ENCODE results near the gene ATP12A.

ATP12A gene

DNA sequence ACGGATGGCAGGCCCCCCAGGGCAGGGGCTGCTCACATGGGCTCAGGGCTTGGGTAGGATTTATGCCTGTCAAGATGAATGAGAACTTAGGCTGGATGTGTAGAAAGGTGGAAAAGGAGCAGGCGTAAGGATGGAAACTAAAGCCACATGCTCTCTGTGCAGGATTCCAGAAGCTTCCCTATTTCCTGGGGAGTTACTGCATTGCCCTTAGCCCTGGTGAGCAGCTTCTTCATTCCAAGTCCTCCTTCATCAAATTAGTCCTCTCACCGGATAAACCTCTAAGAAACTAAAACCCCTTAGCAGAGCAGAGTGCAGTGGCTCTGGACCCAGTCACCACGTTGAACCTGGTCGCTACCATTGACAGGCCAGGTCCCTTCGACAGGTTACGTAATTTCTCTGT lies 7.4 kb downstream of the ATP12A start:
- DNase-seq = no peak

DNA sequence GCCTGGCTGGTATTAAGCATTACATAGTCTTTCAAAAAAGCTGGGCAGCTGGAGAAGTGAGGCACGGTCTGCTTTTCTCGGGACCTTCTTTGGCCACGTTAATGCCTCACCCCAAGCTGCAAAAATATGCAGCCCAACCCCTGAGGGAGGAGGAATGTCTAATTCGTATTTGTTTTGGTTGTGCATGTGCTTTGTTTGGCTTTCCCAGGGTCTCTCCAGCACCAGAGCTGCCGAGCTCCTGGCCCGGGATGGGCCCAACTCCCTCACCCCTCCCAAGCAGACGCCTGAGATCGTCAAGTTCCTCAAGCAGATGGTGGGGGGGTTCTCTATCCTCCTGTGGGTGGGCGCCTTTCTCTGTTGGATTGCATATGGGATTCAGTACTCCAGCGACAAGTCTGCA lies 7.9 kb downstream of the ATP12A start:
- no peak for DNase-seq

DNA sequence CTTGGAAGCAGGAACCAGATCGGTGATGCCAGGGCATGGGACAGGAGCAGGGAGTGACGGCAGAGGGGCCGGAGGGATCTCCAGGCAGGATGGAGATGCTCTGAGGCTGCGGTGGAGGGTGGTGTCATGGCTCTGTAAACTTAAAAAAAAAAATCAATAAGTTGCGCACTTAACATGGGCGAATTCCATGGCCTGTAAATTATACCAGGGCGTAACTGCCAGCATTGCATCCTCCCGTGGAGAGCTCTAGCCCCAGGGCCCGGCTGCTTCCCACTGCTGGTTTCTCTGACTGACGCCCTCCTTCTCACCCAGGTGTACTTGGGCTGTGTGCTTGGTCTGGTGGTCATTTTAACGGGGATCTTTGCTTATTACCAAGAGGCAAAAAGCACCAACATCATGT lies 8.7 kb downstream of the ATP12A start:
- DNase-seq = no peak

DNA sequence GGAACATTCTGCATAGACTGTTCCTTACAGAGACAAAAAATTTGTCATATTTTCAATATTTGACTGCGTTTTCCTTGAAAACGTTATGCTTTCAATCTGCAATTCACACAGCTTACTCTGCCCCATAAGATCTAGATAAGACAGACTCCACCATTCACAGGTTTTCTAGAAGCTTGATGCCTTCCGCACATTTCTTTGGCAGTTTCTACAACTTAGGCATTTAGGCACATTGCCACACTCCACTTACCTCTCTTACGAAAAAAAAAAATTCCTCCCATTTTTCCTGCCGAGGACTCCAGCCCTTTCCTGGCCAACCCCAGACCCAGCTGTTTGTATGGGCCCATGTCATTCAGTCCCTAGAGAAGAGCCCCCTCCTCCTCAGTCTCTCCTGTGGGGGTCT lies 11.2 kb downstream of the ATP12A start:
- DNase-seq = no peak

DNA sequence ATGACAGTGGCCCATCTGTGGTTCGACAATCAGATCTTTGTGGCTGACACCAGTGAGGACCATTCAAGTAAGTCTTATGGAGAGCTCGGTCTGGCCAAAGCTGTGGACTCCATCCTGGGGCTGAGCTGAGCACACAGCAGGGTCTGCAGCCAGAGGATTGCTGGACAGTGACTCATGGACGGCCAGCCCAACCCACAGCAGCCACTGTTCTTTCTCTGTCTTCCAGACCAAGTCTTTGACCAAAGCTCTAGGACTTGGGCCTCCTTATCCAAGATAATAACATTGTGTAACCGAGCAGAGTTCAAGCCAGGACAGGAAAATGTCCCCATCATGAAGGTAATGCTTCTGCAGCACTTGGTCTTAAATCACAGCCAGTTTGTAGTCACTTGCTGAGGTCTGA lies 12.4 kb downstream of the ATP12A start:
- DNase-seq = no peak

DNA sequence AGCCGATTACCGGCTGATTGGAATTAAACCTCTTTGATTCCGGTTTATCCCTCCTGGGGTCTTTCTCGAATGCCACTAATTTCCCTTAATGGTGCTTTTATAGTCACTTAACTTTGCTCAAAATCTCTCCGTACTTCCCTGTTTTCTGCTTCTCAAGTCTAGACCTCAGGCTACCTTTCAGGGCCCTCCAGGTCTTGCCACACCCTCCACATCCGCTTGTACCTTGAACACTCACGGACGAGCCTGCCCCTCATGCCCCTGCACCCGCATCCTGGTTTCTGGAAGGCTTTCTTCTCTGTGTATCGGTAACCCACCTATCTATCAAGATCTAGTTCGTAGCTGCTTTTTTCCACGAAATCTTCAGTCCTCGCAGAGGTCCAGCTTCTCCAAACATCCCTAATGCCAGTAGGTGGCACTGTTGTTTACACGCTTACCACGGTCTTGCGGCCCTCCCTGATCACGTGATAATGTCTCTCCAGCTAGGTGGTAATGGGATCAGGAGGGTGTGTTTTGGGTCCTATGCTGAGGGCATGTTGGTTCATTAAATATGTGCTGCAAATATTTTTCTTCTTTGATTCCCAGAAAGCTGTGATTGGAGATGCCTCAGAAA lies 13.8 kb downstream of the ATP12A start:
- no peak for DNase-seq

DNA sequence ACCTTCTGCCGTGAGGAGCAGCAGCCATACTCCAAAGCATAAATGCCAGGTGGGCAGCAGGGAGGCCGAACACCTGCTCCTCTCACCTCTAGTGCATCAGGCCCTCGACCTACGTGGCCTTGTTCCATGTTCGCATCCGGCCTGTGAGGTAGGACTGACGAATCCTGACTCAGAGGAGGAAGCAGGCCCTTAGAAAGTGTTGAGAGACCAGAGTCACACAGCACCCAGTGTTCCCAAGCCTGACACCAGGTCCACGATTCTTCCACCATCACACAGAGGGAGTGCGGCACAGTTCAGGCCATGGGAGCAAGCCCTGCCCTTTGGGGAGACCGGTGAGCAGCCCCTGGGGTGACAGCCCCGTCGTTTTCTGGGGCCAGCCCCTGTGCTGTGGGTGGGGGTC lies 14.7 kb downstream of the ATP12A start:
- DNase-seq = no peak

DNA sequence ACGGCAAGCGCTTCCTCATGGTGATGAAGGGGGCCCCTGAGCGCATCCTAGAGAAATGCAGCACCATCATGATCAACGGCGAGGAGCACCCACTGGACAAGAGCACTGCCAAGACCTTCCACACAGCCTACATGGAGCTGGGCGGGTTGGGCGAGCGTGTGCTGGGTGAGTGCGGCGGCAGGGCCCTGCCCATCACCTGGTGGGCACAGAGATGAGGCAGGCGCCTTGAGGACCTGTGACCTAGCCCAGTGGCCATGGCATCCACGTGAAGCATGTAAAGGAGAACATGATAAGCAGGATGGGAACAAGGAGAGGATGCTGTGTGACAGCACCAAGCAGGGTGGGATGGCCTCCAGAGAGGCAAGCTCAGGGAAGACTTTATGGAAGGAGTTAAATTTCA lies 18.5 kb downstream of the ATP12A start:
- no peak for DNase-seq

DNA sequence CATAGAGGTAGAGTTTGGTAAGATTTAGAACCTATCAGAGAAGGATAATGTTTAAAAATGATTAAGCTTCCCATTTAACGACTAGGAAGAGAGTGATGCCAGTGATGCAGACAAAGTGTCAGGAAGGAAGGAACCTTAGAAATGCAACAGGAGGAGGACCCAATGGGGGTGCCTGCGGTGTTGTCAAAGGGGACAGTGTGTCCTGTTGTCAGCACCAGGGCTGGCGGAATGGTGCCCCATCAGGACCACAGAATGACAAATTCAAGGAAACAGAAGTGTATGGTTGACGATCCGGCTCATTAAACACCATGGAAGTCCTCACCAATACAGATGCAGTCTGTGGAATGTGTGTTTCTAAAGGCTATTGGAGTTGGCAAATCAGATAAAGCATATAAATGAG lies 19.3 kb downstream of the ATP12A start:
- no peak for DNase-seq

DNA sequence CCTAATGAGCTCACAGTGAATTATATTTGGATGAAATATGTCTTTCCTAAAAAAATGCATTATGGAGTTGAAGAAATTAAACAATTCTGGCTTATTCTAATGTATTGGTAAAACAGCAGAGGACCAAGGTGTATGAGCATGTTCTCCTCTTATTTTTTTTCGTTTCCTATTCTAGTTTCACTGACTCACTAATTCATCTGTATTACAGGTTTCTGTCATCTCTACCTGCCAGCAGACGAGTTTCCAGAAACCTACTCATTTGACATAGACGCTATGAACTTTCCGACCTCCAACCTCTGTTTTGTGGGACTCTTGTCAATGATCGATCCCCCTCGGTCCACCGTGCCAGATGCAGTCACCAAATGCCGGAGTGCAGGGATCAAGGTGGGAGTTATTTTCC lies 20.3 kb downstream of the ATP12A start:
- DNase-seq = no peak

DNA sequence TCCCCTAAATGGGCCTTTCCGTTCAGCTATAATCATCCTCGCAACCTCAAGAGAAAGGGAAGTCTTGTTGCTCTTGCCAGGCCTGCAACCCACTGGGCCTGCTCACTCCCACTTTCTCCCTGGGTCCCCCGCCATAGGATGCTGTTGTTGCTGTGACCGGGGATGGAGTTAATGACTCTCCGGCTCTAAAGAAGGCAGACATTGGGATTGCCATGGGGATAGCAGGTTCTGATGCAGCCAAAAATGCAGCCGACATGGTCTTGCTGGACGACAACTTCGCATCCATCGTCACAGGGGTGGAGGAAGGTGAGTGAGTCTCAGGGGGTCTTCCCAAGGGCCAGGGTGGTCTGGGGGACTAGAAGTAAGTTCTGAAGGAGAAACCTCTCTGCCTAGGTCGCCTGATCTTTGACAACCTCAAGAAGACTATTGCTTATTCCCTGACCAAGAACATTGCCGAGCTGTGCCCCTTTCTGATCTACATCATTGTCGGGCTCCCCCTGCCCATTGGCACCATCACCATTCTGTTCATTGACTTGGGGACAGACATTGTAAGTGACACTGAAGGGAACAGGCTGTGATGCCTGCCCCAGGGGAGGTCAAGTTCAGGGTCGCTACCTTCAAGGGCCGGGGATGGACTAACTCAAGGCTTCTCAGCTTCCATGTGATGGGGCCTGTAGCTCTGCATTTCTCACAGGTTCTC lies 26.8 kb downstream of the ATP12A start:
- DNase-seq = no peak

DNA sequence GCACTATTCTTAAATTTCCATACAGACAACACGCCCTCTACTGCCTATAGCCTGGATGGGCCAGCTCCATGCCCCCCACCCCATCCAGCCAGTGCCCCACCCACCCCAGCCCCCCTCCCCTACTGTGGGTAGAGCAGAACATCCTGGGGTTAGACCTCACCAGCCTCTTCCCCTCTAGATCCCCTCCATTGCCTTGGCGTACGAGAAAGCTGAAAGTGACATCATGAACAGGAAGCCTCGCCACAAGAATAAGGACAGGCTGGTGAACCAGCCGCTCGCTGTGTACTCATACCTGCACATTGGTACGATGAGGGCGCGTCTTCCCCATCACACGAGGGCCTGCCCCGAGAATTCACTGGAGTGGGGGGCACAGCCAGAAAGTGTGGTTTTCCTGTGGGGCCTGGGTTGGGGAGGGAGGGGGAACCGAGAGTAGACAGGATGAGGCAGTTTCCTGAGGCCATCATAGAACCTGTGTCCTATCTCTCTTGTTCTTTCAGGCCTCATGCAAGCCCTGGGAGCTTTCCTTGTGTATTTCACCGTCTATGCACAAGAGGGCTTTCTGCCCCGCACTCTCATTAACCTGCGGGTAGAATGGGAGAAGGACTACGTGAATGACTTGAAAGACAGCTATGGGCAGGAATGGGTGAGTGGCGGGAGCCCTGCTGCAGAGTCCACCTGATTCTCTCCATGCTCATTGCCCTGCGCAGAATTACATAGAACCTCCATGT lies 29.1 kb downstream of the ATP12A start:
- DNase-seq = no peak

DNA sequence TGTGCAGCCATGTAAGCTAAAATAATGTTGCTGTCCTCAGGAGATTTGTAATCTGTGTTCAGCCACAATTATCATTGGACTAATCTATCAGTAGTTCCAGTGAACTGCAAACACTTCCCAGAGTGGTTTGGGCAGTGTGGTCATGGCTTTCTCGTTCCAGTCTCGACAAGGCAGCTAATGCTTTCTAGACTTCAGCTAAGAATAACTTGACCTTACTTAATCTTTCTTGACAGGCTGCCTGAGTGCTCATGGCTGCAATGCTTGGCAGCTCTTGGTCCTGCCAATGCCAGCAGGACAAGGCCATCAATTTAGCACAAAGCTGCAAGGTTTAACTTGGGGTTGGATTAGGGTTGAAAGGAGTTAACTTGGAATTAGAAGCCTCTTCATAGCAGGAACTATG lies 32.8 kb downstream of the ATP12A start:
- DNase-seq = no peak

DNA sequence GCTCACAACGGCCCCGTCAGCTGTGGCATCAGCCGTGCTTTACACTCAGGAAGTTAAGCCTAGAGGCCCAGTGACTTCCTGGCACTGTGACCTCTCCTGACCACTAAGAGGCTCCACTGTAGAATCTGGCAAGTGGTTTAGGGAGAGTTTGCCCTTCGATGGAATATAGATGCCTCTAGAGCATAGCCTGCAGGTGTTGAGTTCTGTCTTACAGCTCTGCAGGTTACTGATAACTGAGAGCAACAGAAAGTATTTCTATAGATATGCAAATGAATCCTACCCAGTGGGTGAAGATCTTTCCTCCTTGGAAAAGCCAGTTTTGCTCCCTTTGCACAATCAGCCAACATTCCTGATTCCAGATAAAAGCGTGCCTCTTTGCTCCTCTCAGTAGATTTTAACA lies 35.8 kb downstream of the ATP12A start:
- no peak for DNase-seq

DNA sequence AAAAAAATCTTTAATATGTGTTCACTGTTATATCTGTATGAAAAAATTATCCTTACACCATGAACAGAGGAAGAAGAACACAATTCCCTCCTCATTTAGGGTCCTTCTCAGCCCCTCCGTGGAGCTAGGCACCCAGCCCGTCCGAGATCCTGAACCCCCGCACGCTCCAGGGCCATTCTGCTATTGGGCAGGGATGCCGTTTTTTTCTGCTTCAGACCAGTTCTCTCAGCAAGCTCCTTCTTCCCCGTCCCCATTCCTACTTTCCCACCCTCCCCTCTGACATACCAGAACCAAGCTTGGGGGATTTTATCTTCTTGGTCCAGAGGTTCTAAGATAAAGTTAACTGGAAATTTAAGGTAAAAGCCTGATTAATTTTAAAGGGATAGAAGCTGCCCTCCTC lies 36.2 kb downstream of the ATP12A start:
- DNase-seq = no peak

DNA sequence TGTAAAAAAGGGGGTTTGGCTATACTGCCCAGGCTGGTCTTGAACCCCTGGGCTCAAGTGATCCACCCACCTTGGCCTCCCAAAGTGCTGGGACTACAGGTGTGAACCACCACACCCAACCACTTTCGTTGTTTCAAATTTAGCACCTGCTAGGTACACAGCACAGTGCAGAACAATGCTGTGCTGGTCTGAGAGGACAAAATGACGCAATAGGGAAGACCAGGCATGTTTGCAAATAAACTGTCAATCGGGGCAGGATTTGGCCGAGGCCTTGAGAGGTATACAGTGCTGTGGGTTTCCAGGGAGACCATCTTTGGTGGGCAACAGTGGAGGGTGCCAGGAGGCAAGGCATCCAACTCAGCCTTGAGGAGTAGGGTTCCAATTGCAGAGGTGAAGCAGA lies 37.0 kb downstream of the ATP12A start:
- no peak for DNase-seq

DNA sequence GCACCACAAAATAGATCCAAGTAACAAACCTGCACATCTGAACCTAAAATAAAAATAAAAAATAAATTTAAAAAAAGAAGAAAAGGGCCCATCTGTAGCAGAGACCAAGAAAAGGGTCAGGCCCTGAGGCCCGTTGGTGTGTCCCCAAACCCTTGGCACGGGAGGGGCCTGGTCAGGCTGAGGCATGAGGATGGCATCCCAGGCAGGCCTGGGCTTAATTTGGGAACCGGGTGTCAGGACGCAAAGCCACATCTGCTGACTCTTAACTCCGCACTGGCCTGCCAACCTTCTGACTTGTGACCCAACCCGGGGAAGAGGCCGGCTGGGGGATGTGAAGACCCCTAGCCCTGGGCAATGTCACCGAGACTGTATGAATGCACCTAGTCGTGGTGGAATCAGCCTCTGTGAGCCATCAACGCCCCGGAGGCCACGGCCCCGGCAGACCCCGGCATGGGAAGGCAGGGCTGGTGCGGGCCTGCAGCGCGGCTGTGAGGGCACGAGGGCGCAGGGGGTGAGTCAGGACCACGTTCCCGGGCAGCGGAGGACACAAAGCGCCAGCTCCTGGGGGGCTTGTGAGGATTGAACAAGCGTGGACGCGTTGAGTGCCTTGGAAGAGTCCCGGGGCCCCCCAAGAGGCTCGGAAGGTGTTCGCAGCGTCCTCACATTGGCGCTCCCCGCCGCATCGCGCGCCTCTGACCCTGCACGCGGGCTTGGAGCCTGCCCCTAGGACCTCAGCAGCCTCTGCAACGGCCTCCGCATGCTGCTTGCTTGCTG lies 38.2 kb downstream of the ATP12A start:
- no peak for DNase-seq

DNA sequence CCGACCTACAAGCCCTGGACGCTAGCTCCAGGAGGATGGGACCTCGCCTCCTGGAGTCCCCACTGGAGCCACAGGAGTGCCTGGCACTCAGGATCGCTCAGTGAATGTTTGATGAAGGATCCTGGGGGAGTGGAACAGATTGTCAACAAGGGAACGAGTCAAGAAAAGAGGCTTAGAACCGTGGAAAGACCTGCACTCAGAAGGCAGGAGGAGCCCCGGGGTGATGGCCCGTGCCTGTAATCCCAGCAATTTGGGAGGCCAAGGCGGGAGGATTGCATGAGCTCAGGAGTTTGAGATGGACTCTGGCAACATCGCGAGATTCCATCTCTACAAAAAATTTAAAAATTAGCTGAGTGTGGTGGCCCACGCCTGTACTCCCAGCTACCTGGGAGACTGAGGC lies 38.9 kb downstream of the ATP12A start:
- no peak for DNase-seq

DNA sequence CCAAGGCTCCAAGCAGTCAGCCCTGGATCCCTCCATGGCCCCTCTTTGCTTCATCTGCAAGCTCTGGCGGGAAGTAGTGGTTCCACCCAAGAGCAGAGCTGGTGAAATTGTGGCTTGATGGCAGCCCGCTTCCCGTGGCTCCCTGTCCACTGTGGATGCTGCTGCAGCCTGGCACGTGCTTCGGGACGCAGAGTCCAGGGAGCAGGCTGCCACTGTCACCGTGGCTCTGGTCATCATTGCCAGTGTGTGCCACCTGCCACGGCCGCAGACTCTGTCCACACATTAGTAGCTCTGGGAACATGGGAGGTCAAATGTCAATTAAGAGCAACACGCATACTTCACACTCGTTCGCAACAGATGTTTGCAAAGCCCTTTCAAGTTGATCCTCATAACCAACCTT lies 43.0 kb downstream of the ATP12A start:
- no peak for DNase-seq

DNA sequence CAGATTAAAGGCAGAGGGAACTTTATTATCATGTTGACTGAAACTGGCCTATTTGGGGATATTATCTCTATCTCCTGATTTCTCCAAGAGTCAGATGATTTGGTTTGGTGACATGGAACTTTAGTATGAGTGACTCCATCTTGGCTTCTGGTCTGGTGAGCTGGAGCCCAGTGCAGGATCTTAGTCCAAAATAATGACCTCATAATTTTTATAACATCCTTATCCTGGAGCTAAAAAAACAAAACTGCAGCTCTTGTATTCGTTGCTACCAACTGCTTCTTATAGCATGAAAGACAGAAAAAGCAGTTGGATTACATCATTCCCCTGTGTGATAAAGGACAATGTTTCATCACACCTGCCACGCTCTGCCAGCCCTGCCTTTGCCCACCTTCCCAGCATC lies 44.5 kb downstream of the ATP12A start:
- no peak for DNase-seq

DNA sequence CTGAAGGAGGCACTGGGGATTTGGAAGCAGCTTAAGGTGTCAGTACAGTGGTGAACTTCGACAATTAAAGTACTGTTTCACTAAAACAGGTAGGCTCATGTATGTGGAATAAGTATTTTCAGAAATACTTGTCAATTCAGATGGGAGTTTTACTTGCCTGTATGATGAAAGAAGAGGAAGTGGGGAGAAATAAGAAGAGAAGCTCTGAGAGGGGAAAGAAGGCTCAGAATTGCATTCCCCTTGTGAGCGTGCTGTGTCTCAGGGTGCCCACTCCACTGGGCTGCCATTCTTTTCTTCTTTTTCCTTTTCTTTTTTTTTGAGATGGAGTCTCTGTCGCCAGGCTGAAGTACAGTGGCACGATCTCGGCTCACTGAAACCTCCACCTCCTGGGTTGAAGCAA lies 45.2 kb downstream of the ATP12A start:
- DNase-seq = no peak

DNA sequence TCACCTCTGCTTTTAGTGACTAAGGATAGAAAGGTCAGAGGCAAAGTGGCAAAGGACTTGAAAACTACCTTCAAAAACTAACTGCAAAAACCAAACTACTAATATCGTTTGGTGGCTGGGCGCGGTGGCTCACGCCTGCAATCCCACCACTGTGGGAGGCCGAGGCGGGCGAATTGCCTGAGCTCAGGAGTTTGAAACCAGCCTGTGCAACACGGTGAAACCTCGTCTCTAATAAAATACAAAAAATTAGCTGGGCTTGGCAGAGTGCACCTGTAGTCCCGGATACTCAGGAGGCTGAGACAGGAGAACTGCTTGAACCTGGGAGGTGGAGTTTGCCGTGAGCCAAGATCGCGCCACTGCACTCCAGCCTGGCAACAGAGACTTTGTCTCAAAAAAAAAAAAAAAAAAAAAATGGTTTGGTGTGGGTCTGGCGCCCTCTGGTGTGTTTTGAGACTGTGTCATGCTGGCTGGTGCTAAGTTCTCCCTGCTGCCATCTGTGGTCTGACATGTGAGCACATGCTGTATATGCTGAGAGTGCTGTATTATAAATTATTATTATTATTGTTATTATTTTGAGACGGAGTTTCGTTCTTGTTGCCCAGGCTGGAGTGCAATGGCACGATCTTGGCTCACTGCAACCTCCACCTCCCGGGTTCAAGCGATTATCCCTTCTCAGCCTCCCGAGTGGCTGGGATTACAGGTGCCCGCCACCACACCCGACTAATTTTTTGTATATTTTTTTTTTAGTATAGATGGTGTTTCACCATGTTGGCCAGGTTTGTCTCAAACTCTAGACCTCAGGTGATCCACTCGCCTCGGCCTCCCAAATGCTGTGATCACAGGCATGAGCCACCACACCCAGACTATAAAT lies 47.8 kb downstream of the ATP12A start:
- DNase-seq = peak; percentile 19

All from right kidney (tissue), 1 donor.